H1 (cell line): Measurements from ENCODE around the gene FMOD.

ENCODE experiments used
- CTCF ChIP-seq, 3 experiments: IDR thresholded peaks; 1 replicate in 2 of 3; 2 replicates in 1 of 3; pipeline versions ENCODE4 v1.5.1 to v1.6.1; 2011; ENCODE audit warnings: low read length in 3 of 3, mild to moderate bottlenecking in 3 of 3, inconsistent platforms in 2 of 3, low read depth in 1 of 3, moderate library complexity in 1 of 3; ENCODE audit not compliant: insufficient read depth in 1 of 3; ENCODE audit errors: control extremely low read depth in 1 of 3
- POLR2A ChIP-seq, 2 experiments: IDR thresholded peaks; 1 replicate in 1 of 2; 2 replicates in 1 of 2; pipeline ENCODE4 v1.6.1; 2011; ENCODE audit warnings: low read depth in 2 of 2, low read length in 2 of 2, mild to moderate bottlenecking in 2 of 2; ENCODE audit errors: control extremely low read depth in 1 of 2

- no peak for TF ChIP-seq POLR2A (IDR thresholded peaks at IDR 0.05; ENCODE audit: control extremely low read depth in 1 of 2, low read depth in 2 of 2, low read length in 2 of 2)
- no peak for TF ChIP-seq CTCF (IDR thresholded peaks at IDR 0.05; ENCODE audit: control extremely low read depth in 1 of 3, insufficient read depth in 1 of 3, low read depth in 1 of 3, low read length in 3 of 3)
Measured at GRCh38 chr1:203364094-203364801, 13.3 kb upstream of the FMOD start.
